Erythroblast (primary cell): ENCODE data around the gene TMX3.

Source experiments
- GATA1 ChIP-seq: IDR thresholded peaks from 2 replicates; pipeline ENCODE4 v1.6.1; 2011; ENCODE audit warnings: low read depth, mild to moderate bottlenecking, control low read depth, low read length, moderate library complexity
- POLR2A ChIP-seq: IDR thresholded peaks from 2 replicates; pipeline ENCODE4 v1.6.1; 2011; ENCODE audit warnings: mild to moderate bottlenecking, low read length

GRCh38 chr18:68662754-68663153 is 52.2 kb downstream of the TMX3 start:
- TF ChIP-seq POLR2A (no peak), GATA1 (no peak)
